D721Med (cell line): ENCODE measurements around the gene NYAP1.
"Not testable (repeated sequence)": the region's sequence is repeated elsewhere in the genome, so short reads cannot be mapped to it uniquely, and the experiment has no call there.

Source experiments
- DNase-seq: peaks from one replicate; pipeline ENCODE4 v3.0.0; 2011; ENCODE audit warnings: low spot score; ENCODE audit not compliant: insufficient read length
- FAIRE-seq: peaks from 2 replicates; lab custom pipeline; 2011; peaks lifted over from hg19 to GRCh38; lab: Jason Lieb, UNC
- CTCF ChIP-seq: IDR thresholded peaks from 2 replicates; pipeline ENCODE4 v1.5.1; 2012; ENCODE audit warnings: mild to moderate bottlenecking, control low read depth; ENCODE audit not compliant: insufficient read depth; ENCODE audit errors: missing control alignments

The NYAP1 gene

GRCh38 chr7:100452513-100452912 lies 31.2 kb upstream of the NYAP1 start:
- DNase-seq (no peak), FAIRE-seq (no peak)
- TF ChIP-seq CTCF: no peak

GRCh38 chr7:100453854-100454253 lies 29.9 kb upstream of the NYAP1 start:
- FAIRE-seq: not testable (repeated sequence)

GRCh38 chr7:100455206-100455605 lies 28.5 kb upstream of the NYAP1 start:
- DNase-seq (no peak), FAIRE-seq (no peak)
- TF ChIP-seq CTCF: no peak

More at GRCh38 chr7:100453854-100454253, 29.9 kb upstream of the NYAP1 start:
- not testable (repeated sequence) for DNase-seq

- FAIRE-seq: no peak
- no peak for DNase-seq
- TF ChIP-seq CTCF: no peak
These were observed 27.2 kb upstream of the NYAP1 start for GRCh38 chr7:100456562-100456961.

- TF ChIP-seq CTCF: no peak
- DNase-seq (no peak), FAIRE-seq (no peak)
These were observed 26.7 kb upstream of the NYAP1 start for GRCh38 chr7:100457033-100457432.

- no peak for DNase-seq
- FAIRE-seq: no peak
- TF ChIP-seq CTCF: no peak
These were observed 19.5 kb upstream of the NYAP1 start, which contains the start of gene SPACDR for GRCh38 chr7:100464210-100464660. SPACDR (minus strand) TSS chr7:100464260; CDS start chr7:100464025, 235 bp downstream.

- no peak for TF ChIP-seq CTCF
- FAIRE-seq (no peak), DNase-seq (no peak)
These were observed 18.9 kb upstream of the NYAP1 start for GRCh38 chr7:100464791-100465190.

- FAIRE-seq: no peak
- no peak for TF ChIP-seq CTCF
- no peak for DNase-seq
These were observed 18.4 kb upstream of the NYAP1 start for GRCh38 chr7:100465299-100465698.
